Kidney (tissue), 14 donors: ENCODE measurements around the gene ANKRD11. TPM values are rescaled to one million over a fixed set of nuclear protein-coding genes. Genes with fewer than 3 reads are reported as not detected.

Experiments
- DNase-seq, 5 donors: peaks; one replicate each; pipeline ENCODE4 v3.0.0-alpha.2; 2013 to 2020
- FAIRE-seq: peaks from 2 replicates; lab custom pipeline; 2012; peaks lifted over from hg19 to GRCh38; lab: Jason Lieb, UNC
- H3K27ac ChIP-seq, 2 donors: one replicate each; pipeline ENCODE4 v1.7.0; 2013; ENCODE audit warnings: low read depth in 2 of 2, low read length in 2 of 2, inconsistent platforms in 1 of 2
- H3K27me3 ChIP-seq: one replicate; pipeline ENCODE4 v1.7.1; 2013; ENCODE audit warnings: low read length, inconsistent platforms; ENCODE audit not compliant: control insufficient read depth, insufficient read depth
- H3K36me3 ChIP-seq, 3 donors: one replicate each; pipeline versions ENCODE4 v1.7.0 to v1.7.1; 2013; ENCODE audit warnings: low read length in 3 of 3, control low read depth in 1 of 3, inconsistent platforms in 1 of 3; ENCODE audit not compliant: insufficient read depth in 3 of 3, control insufficient read depth in 2 of 3
- H3K4me1 ChIP-seq, 3 donors: one replicate each; pipeline versions ENCODE4 v1.7.0 to v1.7.1; 2013; ENCODE audit warnings: low read length in 3 of 3, inconsistent platforms in 1 of 3, low read depth in 1 of 3; ENCODE audit not compliant: control insufficient read depth in 2 of 3, insufficient read depth in 2 of 3
- H3K4me3 ChIP-seq, 3 donors: one replicate each; pipeline versions ENCODE4 v1.7.0 to v1.8.1; 2013; ENCODE audit warnings: low read length in 3 of 3, control low read depth in 1 of 3, inconsistent platforms in 1 of 3
- H3K9ac ChIP-seq, 3 donors: one replicate each; pipeline versions ENCODE4 v1.7.0 to v1.7.1; 2013; ENCODE audit warnings: low read length in 3 of 3, control low read depth in 1 of 3, inconsistent platforms in 1 of 3
- H3K9me3 ChIP-seq, 3 donors: one replicate each; pipeline versions ENCODE4 v1.7.0 to v1.7.1; 2013; ENCODE audit warnings: low read length in 3 of 3, control low read depth in 1 of 3, inconsistent platforms in 1 of 3; ENCODE audit not compliant: control insufficient read depth in 2 of 3, insufficient read depth in 1 of 3
- intact Hi-C: fragments of 100-400 bp; cut with DNase I; formaldehyde crosslinking; loops from one replicate; pipeline ENCODE4 v1.11.1; 2022
- polyA plus RNA-seq: library from polyadenylated mRNA; stranded (reverse); fragments of 350-450 nt; fragmentation: Illumina TruSeq; extraction: RNeasy Lipid Tissue Mini Kit (QIAGEN cat#74804); gene quantifications from one replicate; pipeline ENCODE4 v1.2.3, GENCODE V29; 2014; ENCODE audit warnings: low read depth, low replicate concordance; ENCODE audit not compliant: insufficient read depth
- total RNA-seq: library from RNA; stranded (reverse); fragmentation: NEBNext Ultra II Directional; extraction: Animal tissue kit (Norgen Biotek cat#: 25700); gene quantifications from one replicate; pipeline ENCODE4 v1.2.1, GENCODE V29; 2021
- TF ChIP-seq, protein P1 (sequence below): IDR thresholded peaks from 3 replicates; pipeline ENCODE4 v1.5.1; 2012; ENCODE audit warnings: mild to moderate bottlenecking, moderate library complexity, borderline replicate concordance; ENCODE audit not compliant: insufficient read depth; ENCODE audit errors: extremely low read depth
- donor health status: control.
- donor health status: control.
- donor health status: control.
- donor health status: control.
- donor health status: control.
- donor health status: DM: yes; HTN: yes; CAD: no.
- donor health status: Normal renal cell carcinoma (clear cell type).

ANKRD11 gene
- total and polyA plus RNA-seq, 2 donors from 2014 or later: 36.2 to 154 TPM

DNA sequence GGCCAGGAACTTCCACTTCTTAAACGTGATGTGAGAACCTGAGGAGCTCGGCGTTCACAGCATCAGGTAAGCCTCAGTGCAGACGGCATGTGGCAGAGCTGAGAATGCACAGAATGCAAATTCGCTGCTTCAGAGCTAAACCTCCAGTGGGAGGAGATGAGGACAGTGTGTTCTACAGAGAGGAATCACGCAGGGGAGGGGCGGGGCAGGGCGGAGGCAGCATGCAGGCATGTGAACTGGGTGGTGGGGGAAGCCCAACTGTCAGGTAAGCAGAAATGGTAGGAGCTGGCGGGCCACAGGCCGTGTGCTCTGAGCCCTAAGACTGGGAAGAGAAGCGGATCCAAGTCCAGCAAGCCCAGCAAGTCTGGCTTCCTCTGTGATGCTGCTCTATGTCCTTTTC, 178.2 kb downstream of the ANKRD11 start:
- H3K4me1 ChIP-seq: peaks cover 0 to 24% (median 9%) of the 10 kb centered on the region in 3 donors
- DNase-seq: no peak
- no peak overlapping the region for H3K27ac ChIP-seq
- TF ChIP-seq, protein P1, sequence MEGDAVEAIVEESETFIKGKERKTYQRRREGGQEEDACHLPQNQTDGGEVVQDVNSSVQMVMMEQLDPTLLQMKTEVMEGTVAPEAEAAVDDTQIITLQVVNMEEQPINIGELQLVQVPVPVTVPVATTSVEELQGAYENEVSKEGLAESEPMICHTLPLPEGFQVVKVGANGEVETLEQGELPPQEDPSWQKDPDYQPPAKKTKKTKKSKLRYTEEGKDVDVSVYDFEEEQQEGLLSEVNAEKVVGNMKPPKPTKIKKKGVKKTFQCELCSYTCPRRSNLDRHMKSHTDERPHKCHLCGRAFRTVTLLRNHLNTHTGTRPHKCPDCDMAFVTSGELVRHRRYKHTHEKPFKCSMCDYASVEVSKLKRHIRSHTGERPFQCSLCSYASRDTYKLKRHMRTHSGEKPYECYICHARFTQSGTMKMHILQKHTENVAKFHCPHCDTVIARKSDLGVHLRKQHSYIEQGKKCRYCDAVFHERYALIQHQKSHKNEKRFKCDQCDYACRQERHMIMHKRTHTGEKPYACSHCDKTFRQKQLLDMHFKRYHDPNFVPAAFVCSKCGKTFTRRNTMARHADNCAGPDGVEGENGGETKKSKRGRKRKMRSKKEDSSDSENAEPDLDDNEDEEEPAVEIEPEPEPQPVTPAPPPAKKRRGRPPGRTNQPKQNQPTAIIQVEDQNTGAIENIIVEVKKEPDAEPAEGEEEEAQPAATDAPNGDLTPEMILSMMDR: no peak
- peaks cover 2 to 12% (median 6%) of the 10 kb centered on the region in 3 donors for H3K36me3 ChIP-seq
- H3K9ac ChIP-seq: no peak overlapping the region
- no peak for FAIRE-seq
- no peaks in the 10 kb centered on the region for H3K9me3 ChIP-seq
- H3K4me3 ChIP-seq: no peak overlapping the region
- intact Hi-C loops: no loop called here
- H3K27me3 ChIP-seq: no peaks in the 10 kb centered on the region

- intact Hi-C loops: no loop called here
- H3K4me3 ChIP-seq: no peak overlapping the region
- no peaks in the 10 kb centered on the region for H3K9me3 ChIP-seq
- no peak overlapping the region for H3K27ac ChIP-seq
- no peak for FAIRE-seq
- peaks cover 2 to 12% (median 6%) of the 10 kb centered on the region in 3 donors for H3K36me3 ChIP-seq
- peaks cover 0 to 19% (median 9%) of the 10 kb centered on the region in 3 donors for H3K4me1 ChIP-seq
- H3K9ac ChIP-seq: no peak overlapping the region
- TF ChIP-seq, protein P1: no peak
- no peaks in the 10 kb centered on the region for H3K27me3 ChIP-seq
- DNase-seq: no peak
These were observed 178.7 kb downstream of the ANKRD11 start for GRCh38 chr16:89311636-89312035.

- Histone ChIP-seq H3K27ac (no peak overlapping the region), H3K4me3 (no peak overlapping the region), H3K9me3 (no peaks in the 10 kb centered on the region), H3K9ac (no peak overlapping the region), H3K4me1 (peaks cover 0 to 5% (median 5%) of the 10 kb centered on the region in 3 donors), H3K27me3 (no peaks in the 10 kb centered on the region), H3K36me3 (peaks cover 2 to 15% (median 6%) of the 10 kb centered on the region in 3 donors)
- no peak for FAIRE-seq
- intact Hi-C loops: no loop called here
- DNase-seq: peak in 1 of 5 donors; percentile 37
- TF ChIP-seq, protein P1: no peak
These were observed 180.8 kb downstream of the ANKRD11 start for GRCh38 chr16:89309438-89310122.
